Measurements from ENCODE around the gene TSPAN9.

TSPAN9 gene

GRCh38 chr12:3148366-3149000, 71.3 kb downstream of the TSPAN9 start:
- in situ Hi-C loops (cut with HindIII; ENCODE audit: low sequenced_read_pairs): no loop called here
- DNase-seq (ENCODE audit: low read depth): no peak
- TF ChIP-seq CTCF (IDR thresholded peaks at IDR 0.05; ENCODE audit: low read depth, low read length, missing control alignments): no peak
- no peak overlapping the region for H3K4me3 ChIP-seq (ENCODE audit: low read depth, low read length)

- TF ChIP-seq CTCF (IDR thresholded peaks at IDR 0.05; ENCODE audit: low read depth, low read length, missing control alignments): no peak
- in situ Hi-C loops (cut with HindIII; ENCODE audit: low sequenced_read_pairs): no loop called here
- no peak overlapping the region for H3K4me3 ChIP-seq (ENCODE audit: low read depth, low read length)
- no peak for DNase-seq (ENCODE audit: low read depth)
Observed at GRCh38 chr12:3149515-3150307, 72.5 kb downstream of the TSPAN9 start.

GRCh38 chr12:3150308-3150670, 73.1 kb downstream of the TSPAN9 start:
- no peak overlapping the region for H3K4me3 ChIP-seq (ENCODE audit: low read depth, low read length)
- DNase-seq (ENCODE audit: low read depth): no peak
- in situ Hi-C loops (cut with HindIII; ENCODE audit: low sequenced_read_pairs): no loop called here
- no peak for TF ChIP-seq CTCF (IDR thresholded peaks at IDR 0.05; ENCODE audit: low read depth, low read length, missing control alignments)

- H3K4me3 ChIP-seq (ENCODE audit: low read depth, low read length): peak overlapping the region; percentile 3
- no peak for TF ChIP-seq CTCF (IDR thresholded peaks at IDR 0.05; ENCODE audit: low read depth, low read length, missing control alignments)
- peak; percentile 83 for DNase-seq (ENCODE audit: low read depth)
- in situ Hi-C loops (cut with HindIII; ENCODE audit: low sequenced_read_pairs): no loop called here
Observed at GRCh38 chr12:3150931-3151835, 74.0 kb downstream of the TSPAN9 start.

- peak; percentile 28 for DNase-seq (ENCODE audit: low read depth)
- no peak overlapping the region for H3K4me3 ChIP-seq (ENCODE audit: low read depth, low read length)
- no peak for TF ChIP-seq CTCF (IDR thresholded peaks at IDR 0.05; ENCODE audit: low read depth, low read length, missing control alignments)
- in situ Hi-C loops (cut with HindIII; ENCODE audit: low sequenced_read_pairs): no loop called here
Observed at GRCh38 chr12:3152011-3152511, 74.9 kb downstream of the TSPAN9 start.

GRCh38 chr12:3152892-3153291, 75.7 kb downstream of the TSPAN9 start:
- DNase-seq (ENCODE audit: low read depth): no peak
- TF ChIP-seq CTCF (IDR thresholded peaks at IDR 0.05; ENCODE audit: low read depth, low read length, missing control alignments): no peak

More at GRCh38 chr12:3152892-3153291, 75.7 kb downstream of the TSPAN9 start:
- in situ Hi-C loops (cut with HindIII; ENCODE audit: low sequenced_read_pairs): no loop called here
- H3K4me3 ChIP-seq (ENCODE audit: low read depth, low read length): no peak overlapping the region
